K562 (cell line): ENCODE measurements around the gene KCTD21. TPM values are rescaled to one million over a fixed set of nuclear protein-coding genes. Genes with fewer than 3 reads are reported as not detected.
A peak's percentile ranks its signal among the peaks of the same experiment; 100 is the strongest.

Source experiments
- ADNP ChIP-seq: fragments of 200-800 bp; sonication (Bioruptor generic); IDR thresholded peaks from 2 replicates; pipeline ENCODE4 v1.6.1; 2016; ENCODE audit warnings: missing genetic modification characterization, missing compliant biosample characterization
- AFF1 ChIP-seq, 2 experiments: fragments of 450-650 bp; IDR thresholded peaks; 2 replicates each; pipeline ENCODE4 v1.6.1; 2018; ENCODE audit warnings: mild to moderate bottlenecking in 2 of 2, low read depth in 1 of 2; ENCODE audit not compliant: partially characterized antibody in 2 of 2
- FOXP4 ChIP-seq: sonication (generic); formaldehyde crosslinking; IDR thresholded peaks from 2 replicates; pipeline ENCODE4 v1.8.0; 2022; ENCODE audit warnings: mild to moderate bottlenecking, missing genetic modification reagents, borderline replicate concordance
- ILK ChIP-seq: fragments of 450-650 bp; IDR thresholded peaks from 2 replicates; pipeline ENCODE4 v1.6.1; 2016; ENCODE audit warnings: missing genetic modification characterization, low read depth, mild to moderate bottlenecking, missing compliant biosample characterization, moderate library complexity, borderline replicate concordance
- KAT7 ChIP-seq: sonication (generic); formaldehyde crosslinking; IDR thresholded peaks from 2 replicates; pipeline ENCODE4 v1.8.0; 2022; ENCODE audit warnings: missing genetic modification reagents, mild to moderate bottlenecking, borderline replicate concordance
- SIRT6 ChIP-seq: IDR thresholded peaks from one replicate; pipeline ENCODE4 v1.6.1; 2012; ENCODE audit warnings: low read depth, mild to moderate bottlenecking, control low read depth, inconsistent platforms, low read length, moderate library complexity
- SMARCA5 ChIP-seq: fragments of 450-650 bp; IDR thresholded peaks from 2 replicates; pipeline ENCODE4 v1.6.1; 2016
- TGIF2 ChIP-seq: sonication (generic); formaldehyde crosslinking; IDR thresholded peaks from 2 replicates; pipeline ENCODE4 v1.8.1; 2022; ENCODE audit warnings: mild to moderate bottlenecking, missing genetic modification reagents, moderate library complexity
- ZNF175 ChIP-seq: fragments of 200-800 bp; sonication (Bioruptor generic); IDR thresholded peaks from 2 replicates; pipeline ENCODE4 v1.6.1; 2016; ENCODE audit warnings: low read depth, mild to moderate bottlenecking, missing genetic modification characterization, missing compliant biosample characterization
- ZNF24 ChIP-seq: fragments of 450-650 bp; IDR thresholded peaks from 2 replicates; pipeline ENCODE4 v1.6.1; 2016
- ZNF316 ChIP-seq: fragments of 450-650 bp; IDR thresholded peaks from 2 replicates; pipeline ENCODE4 v1.6.1; 2016
- polyA plus RNA-seq, 8 experiments: library from polyadenylated mRNA; depleted of rRNA in 4 of 8; stranded (reverse) in 5 of 8; unstranded in 3 of 8; fragments of >200 nt; fragmentation: Nextera tagmentation in 2 of 8; fragmentation: Illumina TruSeq in 1 of 8; extraction: Ambion mirVana in 2 of 8; extraction: Trizol in 1 of 8; gene quantifications; 2 replicates each; pipeline versions ENCODE4 v1.2.1 to v1.2.3, GENCODE V29; 2011 to 2014; ENCODE audit warnings: inconsistent platforms in 1 of 8, missing spikeins in 1 of 8
- total RNA-seq, 7 experiments: library from RNA; depleted of rRNA in 6 of 7; stranded (reverse); fragments of >200 nt in 6 of 7; fragmentation: Illumina TruSeq in 2 of 7; extraction: Trizol in 2 of 7; gene quantifications; 2 replicates each; pipeline versions ENCODE4 v1.2.1 to v1.2.3, GENCODE V29; 2011 to 2021; ENCODE audit warnings: low replicate concordance in 1 of 7
- TF ChIP-seq, protein P1 (sequence below): fragments of 150-350 bp; IDR thresholded peaks from 2 replicates; pipeline ENCODE4 v1.6.1; 2014; ENCODE audit warnings: low read depth, mild to moderate bottlenecking, low read length, borderline replicate concordance
- TF ChIP-seq, protein P2 (sequence below), 2 experiments: IDR thresholded peaks; 2 replicates each; pipeline ENCODE4 v1.6.1; 2012; ENCODE audit warnings: improper control_type of control experiment in 2 of 2, low read depth in 2 of 2, low read length in 2 of 2, borderline replicate concordance in 1 of 2

The KCTD21 gene
- total and polyA plus RNA-seq, 9 of the 15 experiments (the other 6 are each of a cell fraction or from before 2014, with no cell fraction given) = 0.34 to 5.4 (median 1.9) TPM

DNA sequence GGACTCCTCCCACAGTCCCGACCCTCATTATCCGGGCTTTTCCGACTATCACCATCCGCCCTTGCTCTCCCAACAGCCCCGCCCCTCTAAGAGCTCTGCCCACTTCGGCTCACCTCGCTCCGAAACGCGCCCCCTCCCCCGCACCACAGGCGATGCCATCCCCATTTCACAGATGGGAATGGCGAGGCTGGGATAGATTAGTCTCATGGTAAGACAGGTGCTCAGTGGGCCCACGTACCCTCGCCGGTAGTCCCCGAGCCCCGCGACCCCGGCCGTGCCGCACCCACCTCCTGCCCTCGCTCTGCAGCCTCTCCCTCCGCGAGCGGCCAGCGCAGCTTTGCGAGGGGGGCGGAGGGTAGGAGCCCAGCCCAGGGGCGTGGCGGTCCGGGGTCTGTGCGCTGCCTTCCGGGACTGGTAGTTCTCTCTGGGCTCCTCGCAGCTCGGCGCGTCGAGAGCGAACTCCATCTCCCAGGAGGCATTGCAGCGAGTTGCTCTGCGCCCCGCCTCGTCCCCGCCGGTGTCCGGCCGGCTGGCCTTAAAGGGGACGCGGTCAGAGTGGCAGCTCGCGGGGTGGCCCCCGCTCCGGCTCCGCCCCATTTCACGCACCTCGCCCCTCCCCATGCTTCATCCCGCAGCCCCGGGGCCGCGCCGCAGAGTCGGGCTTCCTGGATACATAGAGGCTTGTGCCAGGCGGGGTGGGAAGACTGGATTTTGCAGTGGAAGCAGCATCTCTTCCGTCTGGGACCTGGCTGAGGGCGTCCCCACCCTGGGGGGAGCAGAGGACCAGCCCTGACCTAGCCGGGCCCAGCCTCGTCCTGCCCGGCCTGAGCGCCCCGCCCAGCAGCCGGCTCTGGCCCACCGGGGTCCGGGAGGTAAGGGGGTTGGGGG is at the start of gene KCTD21, which contains the start of gene USP35 (continued):
- TF ChIP-seq, protein P1, sequence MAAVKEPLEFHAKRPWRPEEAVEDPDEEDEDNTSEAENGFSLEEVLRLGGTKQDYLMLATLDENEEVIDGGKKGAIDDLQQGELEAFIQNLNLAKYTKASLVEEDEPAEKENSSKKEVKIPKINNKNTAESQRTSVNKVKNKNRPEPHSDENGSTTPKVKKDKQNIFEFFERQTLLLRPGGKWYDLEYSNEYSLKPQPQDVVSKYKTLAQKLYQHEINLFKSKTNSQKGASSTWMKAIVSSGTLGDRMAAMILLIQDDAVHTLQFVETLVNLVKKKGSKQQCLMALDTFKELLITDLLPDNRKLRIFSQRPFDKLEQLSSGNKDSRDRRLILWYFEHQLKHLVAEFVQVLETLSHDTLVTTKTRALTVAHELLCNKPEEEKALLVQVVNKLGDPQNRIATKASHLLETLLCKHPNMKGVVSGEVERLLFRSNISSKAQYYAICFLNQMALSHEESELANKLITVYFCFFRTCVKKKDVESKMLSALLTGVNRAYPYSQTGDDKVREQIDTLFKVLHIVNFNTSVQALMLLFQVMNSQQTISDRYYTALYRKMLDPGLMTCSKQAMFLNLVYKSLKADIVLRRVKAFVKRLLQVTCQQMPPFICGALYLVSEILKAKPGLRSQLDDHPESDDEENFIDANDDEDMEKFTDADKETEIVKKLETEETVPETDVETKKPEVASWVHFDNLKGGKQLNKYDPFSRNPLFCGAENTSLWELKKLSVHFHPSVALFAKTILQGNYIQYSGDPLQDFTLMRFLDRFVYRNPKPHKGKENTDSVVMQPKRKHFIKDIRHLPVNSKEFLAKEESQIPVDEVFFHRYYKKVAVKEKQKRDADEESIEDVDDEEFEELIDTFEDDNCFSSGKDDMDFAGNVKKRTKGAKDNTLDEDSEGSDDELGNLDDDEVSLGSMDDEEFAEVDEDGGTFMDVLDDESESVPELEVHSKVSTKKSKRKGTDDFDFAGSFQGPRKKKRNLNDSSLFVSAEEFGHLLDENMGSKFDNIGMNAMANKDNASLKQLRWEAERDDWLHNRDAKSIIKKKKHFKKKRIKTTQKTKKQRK = no peak
- TF ChIP-seq SIRT6 = no peak
- peak; percentile 61; the same call in 1 of the 2 replicates for TF ChIP-seq ZNF175 (CRISPR knock-in tag)
- peak; percentile 100 for TF ChIP-seq ADNP
- TF ChIP-seq ZNF24 = 0 out of 2 replicates have a peak, but pooled peaks have one; percentile 14
- TF ChIP-seq TGIF2 = no peak
- TF ChIP-seq AFF1 (IDR thresholded peaks at IDR 0.05; ENCODE audit: low read depth in 1 of 2, partially characterized antibody in 2 of 2) = peak in 1 of 2 experiments; percentile 97
- peak; percentile 96; the same call in 1 of the 2 replicates for TF ChIP-seq KAT7 (CRISPR knock-in tag)
- peak; percentile 79; the same call in 1 of the 2 replicates for TF ChIP-seq FOXP4 (CRISPR knock-in tag)
- TF ChIP-seq SMARCA5 = peak; percentile 100
- peak; percentile 22; the same call in 1 of the 2 replicates for TF ChIP-seq ZNF316
- TF ChIP-seq ILK (tag) = no peak
- TF ChIP-seq, protein P2, sequence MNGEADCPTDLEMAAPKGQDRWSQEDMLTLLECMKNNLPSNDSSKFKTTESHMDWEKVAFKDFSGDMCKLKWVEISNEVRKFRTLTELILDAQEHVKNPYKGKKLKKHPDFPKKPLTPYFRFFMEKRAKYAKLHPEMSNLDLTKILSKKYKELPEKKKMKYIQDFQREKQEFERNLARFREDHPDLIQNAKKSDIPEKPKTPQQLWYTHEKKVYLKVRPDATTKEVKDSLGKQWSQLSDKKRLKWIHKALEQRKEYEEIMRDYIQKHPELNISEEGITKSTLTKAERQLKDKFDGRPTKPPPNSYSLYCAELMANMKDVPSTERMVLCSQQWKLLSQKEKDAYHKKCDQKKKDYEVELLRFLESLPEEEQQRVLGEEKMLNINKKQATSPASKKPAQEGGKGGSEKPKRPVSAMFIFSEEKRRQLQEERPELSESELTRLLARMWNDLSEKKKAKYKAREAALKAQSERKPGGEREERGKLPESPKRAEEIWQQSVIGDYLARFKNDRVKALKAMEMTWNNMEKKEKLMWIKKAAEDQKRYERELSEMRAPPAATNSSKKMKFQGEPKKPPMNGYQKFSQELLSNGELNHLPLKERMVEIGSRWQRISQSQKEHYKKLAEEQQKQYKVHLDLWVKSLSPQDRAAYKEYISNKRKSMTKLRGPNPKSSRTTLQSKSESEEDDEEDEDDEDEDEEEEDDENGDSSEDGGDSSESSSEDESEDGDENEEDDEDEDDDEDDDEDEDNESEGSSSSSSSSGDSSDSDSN (IDR thresholded peaks at IDR 0.05; ENCODE audit: borderline replicate concordance in 1 of 2, low read depth in 2 of 2, low read length in 2 of 2) = 0 out of 4 replicates have a peak, but pooled peaks of 1 of the 2 experiments have one; percentile 31
